HG03039 (cell line): Measurements from ENCODE around the gene ETS1.

Source experiments
- ATAC-seq: cut with Tn5 transposase; IDR thresholded peaks from one replicate; pipeline ENCODE4 v1.9.1; 2021; ENCODE audit warnings: mild to moderate bottlenecking, moderate library complexity; ENCODE audit not compliant: unreplicated experiment

Gene ETS1

GRCh38 chr11:128412847-128413791, 174.2 kb downstream of the ETS1 start:
- ATAC-seq: peak; percentile 54

GRCh38 chr11:128411812-128412211, 175.5 kb downstream of the ETS1 start:
- ATAC-seq: no peak

- no peak for ATAC-seq
Observed at GRCh38 chr11:128411150-128411549, 176.2 kb downstream of the ETS1 start.

GRCh38 chr11:128409476-128409875, 177.9 kb downstream of the ETS1 start:
- ATAC-seq: no peak
